Activated CD4-positive, CD25-positive, alpha-beta regulatory T cell treated with anti-CD3 and anti-CD28 coated beads, Interleukin-2, amount 50 U/mL, for 16 hours (primary cell): ENCODE results near the gene SBK3.
"Not testable (repeated sequence)": the region's sequence is repeated elsewhere in the genome, so short reads cannot be mapped to it uniquely, and the experiment has no call there.

ENCODE experiments used
- DNase-seq: peaks from one replicate; pipeline ENCODE4 v3.0.0-alpha.2; 2020; ENCODE audit warnings: low read depth, low spot score

The SBK3 gene

DNA sequence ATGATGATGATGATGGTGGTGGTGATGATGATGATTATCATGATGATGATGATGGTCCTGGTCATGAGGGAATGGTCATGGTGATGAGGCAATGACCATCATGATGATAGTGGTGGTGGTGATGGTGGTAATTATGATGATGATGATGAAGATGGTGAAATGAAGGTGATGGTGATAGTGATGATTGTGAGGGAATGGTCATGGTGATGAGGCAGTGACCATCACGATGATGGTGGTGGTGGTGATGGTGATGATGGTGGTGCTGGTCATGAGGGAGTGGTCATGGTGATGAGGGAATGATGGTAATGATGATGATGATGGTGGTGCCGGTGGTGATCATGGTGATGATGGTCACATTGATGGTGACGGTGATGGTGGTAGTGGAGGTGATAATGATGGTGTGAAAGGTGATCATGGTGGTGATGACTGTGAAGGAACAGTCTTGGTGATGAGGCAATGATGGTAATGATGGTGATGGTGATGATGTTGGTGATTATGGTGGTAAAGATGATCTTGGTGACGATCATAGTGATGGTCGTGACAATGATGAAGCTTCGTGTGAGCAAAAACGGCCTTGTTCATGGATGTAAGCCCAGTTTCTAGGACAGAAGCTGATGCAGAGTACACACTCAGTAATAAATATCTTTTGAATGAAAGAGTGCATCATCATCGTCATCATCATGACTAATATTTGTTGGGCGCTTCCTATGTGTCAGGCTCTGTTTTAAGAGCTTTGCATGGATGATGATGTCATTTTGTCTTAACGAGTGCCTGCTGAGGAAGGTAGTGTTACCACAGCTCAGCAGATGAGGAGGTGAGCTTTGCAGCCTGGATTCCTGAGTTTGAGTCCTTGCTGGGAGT lies 25.7 kb downstream of the SBK3 start:
- no peak for DNase-seq

DNA sequence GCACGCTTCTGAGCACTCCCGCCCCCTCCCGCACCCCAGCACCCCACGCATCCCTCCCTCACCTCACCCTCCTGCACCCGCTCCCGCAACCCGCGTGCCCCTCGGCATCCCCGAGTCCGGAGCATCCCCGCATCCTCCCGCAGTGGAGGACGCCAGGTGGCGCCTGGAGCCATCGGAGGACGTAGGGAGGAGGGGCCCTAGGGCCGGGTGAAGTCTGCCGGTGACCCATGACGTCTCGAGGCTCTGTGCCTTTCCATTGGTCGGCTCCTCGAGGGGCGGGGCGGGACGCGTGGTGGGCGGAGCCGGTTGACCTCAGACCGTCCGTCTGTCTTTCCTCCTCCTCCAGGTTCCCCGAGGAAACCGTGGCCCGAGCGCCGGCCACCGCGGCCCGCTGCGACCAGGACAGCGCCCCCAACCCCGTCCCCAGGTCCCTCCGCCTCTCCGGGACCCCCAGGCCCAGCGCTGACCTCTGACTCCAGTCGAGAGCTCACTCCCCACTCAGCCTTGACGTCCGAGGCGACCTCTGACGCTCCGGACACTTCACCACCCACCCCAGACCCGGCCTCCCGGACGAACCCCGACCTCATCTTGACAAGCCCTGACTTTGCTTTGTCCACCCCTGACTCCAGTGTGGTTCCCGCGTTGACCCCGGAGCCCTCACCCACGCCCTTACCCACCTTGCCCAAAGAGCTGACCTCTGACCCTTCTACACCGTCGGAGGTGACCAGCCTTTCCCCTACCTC lies 28.3 kb downstream of the SBK3 start:
- DNase-seq = peak; percentile 84

DNA sequence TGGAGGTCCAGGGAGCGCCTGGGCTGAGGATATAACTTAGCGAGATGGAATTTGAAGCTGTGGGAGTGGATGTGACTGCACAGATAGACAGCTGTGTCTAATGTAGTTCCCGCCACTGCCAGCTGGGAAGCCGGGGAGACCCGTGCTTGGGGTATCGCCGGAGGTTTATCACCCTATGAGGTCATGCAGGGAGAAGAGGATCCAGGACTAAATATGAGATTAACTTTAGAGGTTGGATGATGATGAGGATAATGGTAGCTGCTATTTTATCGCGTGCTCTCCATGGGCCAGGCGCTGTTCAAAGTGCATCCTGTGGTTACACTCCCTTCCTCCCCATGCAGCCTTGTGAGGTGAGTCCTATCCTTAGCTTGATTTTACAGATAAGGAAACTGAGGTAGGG lies 37.2 kb downstream of the SBK3 start:
- no peak for DNase-seq

DNA sequence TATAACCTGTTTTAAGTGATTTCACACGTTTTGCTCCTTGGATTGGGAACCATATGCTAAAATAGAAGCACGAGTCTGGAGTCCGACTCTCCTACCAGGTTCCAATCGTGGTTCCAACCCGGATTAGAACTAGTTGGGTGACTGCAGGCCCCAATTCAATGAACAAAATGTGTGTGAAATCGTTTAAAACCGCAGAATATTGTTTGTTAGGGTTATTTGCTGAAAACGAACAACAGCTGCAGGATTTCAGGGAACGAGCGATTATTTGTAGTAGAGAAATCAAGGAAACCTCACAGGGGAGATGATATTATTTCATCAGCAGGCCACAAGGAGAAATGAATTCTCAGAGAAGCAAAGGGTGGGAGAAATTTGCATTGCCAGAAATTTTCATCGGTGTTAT lies 40.4 kb downstream of the SBK3 start:
- DNase-seq = no peak

DNA sequence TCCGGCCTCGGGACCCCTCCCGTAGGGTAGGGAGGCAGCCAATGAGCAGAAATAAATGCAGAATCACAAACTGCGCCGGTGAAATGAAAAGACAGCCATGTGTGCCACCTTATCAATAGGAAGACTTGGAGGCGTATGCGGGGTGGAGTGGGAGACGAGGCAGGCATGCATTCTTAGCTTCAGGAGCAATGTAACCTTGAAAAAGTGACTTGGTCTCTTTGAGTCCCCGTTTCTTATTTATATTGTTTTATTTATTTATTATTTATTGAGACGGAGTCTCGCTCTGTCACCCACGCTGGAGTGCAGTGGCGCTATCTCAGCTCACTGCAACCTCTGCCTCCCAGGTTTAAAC lies 41.1 kb downstream of the SBK3 start:
- no peak for DNase-seq

DNA sequence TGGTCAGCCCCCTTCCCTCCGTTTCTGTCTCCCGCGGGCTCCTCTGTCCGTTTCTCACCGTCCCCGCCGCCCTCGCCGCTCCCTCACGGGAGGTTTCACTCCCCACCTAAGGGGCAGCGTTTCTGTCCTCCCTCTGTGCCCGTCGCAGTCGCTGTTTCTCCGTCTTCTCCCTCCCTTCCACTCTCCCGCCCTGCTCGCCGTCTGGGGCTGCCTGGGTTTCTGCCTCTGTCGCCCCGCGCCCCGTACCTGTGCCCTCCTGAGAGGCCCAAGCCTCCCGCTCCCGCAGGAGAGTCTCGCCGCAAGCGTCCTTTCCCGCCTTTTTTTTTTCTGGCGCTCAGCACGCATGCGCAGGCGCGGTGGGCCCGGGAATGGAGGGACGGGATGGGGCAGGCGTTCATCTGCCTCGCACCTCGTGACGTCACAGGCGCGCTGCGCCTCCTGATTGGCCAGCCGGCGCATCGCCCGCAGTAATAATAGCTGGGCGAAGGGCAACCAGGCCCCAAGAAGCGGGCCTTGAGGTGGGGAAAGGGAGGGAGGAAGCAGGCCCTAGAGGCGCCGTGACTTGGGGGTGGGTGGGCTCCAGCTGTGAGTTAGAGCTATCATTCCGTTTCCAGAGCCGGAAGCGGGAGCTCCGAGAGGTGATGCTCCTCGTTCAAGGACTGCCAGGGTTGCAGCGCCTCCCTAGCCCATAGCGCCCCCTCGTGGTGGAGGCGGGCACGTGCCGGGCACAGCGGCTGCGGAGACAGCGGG lies 41.7 kb downstream of the SBK3 start:
- DNase-seq = peak; percentile 88

DNA sequence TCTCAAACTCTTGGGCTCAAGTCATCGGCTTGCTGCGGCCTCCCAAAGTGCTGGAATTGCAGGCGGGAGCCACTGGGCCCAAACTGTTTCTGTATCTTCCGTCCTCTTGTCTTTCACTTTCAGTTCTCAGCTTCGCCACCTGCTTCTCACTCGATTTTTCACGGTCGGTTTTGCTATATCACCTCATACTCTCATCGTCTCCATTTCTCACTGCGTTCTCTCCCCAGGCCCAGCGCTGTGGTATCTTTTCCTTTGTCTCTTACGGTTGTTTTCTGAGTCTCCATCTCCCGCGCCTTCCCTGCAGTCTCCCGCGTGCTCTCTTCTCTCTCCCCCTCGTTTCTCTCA lies 42.2 kb downstream of the SBK3 start:
- DNase-seq = no peak

DNA sequence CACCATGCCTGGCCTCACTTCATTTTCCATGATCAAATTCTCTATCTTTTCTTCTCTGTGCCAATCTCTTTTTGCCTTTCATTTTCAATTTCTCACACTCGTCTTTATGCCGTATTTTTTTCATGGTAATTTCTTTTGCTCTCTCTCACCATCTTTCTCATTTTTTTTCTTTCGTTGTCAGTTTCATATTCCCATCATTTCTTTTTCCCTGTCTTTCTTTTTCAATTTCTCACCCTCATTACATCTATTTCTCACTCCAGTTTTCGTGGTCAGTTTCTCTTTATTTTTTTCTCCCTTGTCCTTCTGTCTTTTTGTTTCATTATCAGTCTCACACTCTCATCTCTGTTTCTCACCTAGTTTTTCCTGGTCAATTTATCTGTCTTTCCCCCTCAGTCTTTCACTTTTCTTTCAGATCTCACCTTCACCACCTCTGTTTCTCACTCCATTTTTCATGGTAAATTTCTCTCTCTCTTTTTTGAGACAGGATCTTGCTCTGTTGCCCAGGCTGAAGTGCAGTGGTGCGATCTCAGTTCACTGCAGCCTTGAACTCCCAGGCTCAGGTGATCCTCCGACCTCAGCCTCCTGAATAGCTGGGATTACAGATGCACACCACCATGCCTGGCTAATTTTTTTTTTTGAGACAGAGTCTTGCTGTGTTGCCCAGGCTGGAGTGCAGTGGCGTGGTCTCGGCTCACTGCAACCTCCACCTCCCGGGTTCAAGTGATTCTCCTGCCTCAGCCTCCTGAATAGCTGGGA lies 43.0 kb downstream of the SBK3 start:
- no peak for DNase-seq

DNA sequence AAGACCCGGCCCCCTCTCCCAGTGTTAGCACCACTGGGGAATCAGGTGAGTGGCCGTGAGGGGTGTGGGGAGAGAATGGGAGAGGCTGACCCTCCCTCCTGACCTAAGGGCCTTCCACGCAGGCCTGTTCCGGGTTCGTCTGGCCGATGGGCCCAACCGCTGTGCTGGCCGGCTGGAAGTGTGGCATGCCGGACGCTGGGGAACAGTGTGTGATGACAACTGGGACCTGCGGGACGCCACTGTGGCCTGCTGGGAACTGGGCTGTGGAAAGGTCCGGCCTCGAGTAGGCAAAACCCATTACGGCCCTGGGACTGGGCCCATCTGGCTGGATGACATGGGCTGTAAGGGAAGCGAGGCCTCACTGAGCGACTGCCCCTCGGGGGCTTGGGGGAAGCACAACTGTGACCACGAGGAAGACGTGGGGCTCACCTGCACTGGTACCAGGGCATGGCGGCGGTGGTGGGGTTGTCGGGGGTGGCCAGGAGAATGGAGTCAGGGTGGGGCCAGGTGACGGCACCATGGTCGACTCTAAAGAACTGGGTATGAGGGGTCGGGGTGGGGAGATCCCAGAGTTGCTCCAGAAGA lies 44.9 kb downstream of the SBK3 start:
- DNase-seq = no peak

DNA sequence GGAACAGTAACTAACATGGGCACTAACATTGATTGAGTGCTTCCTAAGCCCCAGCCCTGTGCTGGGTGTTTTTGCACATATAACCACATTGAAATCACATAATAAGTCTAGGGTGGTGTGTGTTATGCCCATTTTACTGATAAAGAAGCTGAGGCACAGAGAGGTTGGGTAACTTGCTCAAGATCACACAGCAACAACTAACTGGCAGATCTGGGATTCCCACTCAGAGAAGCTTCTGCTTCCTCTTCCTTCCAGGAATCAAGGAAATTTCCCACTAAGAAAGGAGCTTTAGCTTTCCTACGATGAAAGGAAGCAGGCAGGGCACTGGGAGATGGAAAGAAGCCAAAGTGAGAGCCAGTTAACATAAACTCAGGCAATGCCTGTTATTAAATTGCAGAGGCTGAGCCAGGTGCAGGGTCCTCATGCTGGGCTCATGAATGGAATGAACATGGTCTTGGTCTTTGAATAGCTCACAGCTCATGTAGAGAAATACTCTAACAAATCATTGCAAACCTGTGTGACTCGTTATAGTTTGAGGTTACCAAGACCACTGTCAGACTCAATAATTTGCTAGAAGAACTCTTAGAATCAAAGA lies 47.0 kb downstream of the SBK3 start:
- DNase-seq = no peak

DNA sequence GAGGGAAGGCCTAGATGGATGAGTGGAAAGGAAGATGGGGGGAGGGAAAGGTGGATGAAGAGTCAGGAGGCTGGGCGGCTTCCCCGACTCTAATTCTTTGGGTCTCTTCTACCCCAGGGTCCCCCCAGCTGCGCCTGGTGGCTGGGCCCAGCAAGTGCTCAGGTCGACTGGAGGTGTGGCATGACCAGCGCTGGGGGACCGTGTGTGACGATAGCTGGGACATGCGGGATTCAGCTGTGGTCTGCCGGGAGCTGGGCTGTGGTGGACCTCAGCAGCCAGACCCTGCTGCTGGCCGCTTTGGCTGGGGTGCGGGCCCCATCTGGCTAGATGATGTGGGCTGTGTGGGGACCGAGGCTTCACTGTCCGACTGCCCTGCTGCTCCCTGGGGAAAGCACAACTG lies 47.6 kb downstream of the SBK3 start:
- DNase-seq = no peak

DNA sequence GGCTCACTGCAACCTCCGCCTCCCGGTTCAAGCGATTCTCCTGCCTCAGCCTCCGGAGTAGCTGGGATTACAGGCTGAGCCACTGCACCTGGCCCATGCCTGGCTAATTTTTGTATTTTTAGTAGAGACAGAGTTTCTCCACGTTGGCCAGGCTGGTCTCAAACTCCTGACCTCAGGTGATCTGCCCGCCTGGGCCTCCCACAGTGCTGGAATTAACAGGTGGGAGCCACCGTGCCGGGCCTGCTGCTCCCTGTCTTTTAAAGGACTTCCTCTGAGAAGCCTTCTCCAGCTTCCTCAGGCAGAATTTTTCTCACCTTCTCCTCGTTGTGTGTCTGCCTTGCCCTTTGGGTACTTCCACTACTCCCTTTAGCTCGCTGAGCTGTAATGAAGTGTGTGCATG lies 48.5 kb downstream of the SBK3 start:
- DNase-seq = not testable (repeated sequence)

DNA sequence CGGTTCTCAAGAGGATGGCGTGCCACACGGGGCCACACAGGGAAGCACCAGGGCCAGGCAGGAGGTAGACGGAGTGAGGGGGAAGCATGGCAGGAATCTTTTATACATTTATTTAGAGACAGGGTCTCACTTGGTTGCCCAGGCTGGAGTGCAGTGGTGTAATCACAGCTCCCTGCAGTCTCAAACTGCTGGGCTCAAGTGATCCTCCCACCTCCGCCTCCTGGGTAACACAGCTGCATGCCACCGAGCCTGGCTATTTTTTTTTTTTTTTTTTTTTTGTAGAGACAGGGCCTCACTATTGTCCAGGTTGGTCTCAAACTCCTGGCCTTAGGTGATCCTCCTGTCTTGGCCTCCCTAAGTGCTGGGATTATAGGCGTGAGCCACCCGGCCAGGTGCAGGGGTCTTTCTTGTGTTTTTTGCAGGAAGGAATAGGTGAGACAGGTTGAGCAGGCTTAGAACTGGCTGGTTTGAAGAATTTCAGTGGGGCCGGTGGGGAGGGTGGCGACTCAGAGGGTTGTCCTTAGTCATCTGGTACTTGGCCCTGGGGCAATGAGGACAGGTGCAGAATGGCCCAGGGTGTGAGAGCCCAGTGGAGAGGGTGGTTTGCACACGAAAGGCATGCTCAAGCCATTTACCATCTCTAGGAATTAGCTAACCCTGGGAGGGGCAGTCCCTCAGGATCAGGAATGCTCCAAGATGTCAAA lies 49.5 kb downstream of the SBK3 start:
- DNase-seq = no peak

DNA sequence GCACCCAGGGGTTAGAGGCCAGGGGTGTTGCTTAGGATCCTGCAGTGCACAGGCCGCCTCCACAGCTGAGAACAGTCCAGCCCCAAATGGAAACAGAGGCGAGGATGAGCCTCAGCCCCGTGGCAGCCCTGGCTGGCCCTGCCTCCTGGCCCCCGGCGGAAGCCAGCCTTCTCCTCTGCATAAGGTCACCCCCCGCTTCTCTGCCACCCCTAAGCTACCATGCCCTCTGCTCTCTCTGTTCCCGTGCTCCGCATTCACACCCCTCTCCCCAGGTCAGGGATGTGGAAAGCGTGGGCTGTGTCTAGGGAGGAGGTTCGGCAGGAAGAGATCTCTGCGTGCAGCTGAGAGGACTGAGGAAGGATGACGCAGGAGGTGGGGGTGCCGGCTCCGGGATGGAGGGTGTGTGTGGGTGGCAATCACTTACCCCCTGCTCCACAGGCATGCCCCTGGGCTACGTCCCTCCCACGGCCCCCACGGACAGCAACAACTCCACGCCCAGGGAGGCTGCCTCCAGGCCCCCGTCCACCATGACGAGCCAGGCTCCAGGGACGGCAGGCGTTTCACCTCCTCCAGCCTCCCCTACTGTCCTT lies 51.1 kb downstream of the SBK3 start:
- no peak for DNase-seq

DNA sequence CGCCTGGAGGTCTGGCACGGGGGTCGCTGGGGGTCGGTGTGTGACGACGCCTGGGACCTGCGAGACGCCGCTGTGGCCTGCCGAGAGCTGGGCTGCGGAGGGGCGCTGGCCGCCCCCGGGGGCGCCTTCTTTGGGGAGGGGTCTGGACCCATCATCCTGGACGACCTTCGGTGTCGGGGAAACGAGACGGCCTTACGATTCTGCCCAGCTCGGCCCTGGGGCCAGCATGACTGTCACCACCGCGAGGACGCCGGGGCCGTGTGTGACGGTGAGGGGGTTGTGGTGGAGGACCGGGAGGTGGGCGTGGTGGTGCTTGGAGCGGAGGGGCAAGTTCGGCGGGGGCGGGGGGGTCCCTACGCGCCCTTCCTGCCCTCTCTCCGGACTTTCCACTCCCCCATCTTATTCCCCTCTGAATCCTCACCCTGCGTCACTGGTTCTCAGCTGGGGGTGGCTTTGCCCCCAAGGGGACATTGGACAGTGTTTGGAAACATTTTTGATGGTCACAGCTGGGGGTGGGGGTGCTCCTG lies 51.6 kb downstream of the SBK3 start:
- DNase-seq = no peak

DNA sequence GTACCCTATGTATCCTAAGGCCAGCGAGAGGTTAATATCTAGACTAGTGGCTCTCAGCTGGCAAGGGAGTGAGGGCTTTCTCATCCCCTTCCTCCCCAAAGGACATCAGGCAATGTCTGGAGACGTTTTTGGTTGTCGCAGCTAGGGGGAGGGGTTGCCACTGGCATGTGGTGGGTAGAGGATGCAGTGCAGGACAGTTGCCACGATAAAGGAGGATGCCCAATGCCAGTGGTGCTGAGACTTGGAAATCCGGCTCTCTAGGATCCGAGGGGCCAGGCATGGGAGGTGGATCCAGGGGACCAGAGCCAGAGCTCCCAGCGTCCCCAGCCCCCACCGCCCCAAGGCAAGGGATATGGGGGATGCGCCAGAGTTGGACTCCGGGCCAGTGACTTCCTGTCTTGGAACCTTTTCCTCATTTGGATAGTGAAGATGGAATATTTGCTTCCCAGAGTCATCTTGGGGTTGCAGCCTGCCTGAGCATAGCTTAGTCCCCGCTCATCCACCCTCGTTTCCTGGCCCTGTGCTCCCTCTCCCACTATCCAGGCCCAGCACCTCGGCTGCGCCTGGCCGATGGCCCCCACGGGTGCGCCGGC lies 52.2 kb downstream of the SBK3 start:
- no peak for DNase-seq

DNA sequence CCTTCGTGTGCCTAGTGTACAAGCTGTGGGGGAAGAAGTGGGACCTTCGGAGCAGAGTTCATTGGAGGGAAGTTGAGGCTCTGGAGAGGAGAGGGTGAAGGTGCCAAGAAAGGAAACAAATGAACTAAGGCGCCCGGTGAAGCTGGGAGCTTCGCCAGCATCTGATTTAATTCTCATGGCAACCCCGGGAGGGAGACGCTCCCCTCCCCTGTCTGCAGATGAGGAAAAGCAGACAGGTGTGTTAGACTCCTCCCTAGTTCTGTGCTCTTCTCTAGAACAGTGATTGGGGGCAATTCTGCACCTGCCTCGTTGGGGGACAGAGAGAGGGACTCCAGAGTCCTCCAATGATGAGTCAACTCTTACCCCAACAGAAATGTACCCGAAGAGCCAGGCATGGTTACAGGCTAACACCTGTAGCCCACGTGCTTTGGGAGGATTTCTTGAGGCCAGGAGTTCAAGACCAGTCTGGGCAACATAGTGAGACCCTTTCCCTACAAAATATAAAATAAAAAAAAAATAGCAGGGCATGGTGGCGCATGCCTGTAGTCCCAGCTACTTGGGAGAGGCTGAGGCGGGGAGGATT lies 52.9 kb downstream of the SBK3 start:
- no peak for DNase-seq

DNA sequence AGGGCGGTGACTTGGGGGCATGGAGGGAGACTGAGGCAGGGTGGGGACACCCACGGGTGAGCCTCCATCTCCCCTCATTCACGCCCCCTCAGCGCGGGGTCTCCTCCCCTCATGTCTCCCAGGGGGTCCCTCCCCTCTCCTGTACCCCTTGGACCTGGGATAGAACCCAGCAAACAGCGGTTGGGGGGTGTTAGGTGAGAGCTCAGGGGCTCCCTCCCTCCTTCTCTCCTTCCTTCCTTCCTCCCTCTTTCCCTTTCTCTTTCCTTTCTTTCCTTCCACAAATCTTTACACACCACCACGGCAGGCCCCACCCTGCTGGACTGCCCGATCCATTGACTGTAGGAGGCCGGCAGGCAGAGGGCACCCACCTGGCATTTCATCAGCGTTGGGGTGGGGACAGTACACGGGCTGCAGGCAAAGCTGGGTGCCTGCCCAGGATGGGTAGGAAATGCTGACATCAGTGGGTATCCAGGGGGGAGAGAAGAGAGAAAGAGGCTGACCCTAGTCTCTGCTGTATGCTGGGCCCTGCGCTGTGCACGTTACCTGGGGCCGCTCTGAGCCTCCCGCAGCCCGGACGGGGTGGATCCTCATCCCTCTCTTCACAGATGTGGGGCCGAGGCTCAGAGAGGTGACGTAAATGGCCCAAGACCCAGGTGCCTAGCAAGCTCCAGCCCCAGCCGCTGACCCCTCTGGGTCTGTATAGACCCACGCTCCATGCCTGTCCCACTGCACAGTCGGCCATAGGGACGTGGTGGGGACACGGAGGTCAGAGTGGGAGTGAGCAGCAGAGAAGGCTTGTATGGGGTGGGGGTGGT lies 53.6 kb downstream of the SBK3 start:
- DNase-seq = no peak
